ENCODE results near the gene CST6.

The CST6 gene

GRCh38 chr11:66048547-66049323 is 36.9 kb downstream of the CST6 start, which contains the start of gene GAL3ST3:
Gene GAL3ST3 (minus strand): TSS chr11:66049161. CDS start chr11:66045415, 3,746 bp downstream.
- DNase-seq, result no peak

GRCh38 chr11:66050581-66051231 is 38.9 kb downstream of the CST6 start:
- no peak for DNase-seq

- no peak for DNase-seq
Measured at GRCh38 chr11:66051371-66051765, 39.6 kb downstream of the CST6 start.

GRCh38 chr11:66051766-66052663 is 40.2 kb downstream of the CST6 start, which contains the start of gene SF3B2:
Gene SF3B2 (plus strand): TSS chr11:66052364. CDS start chr11:66052385, 21 bp downstream.
- DNase-seq, result peak; percentile 97

GRCh38 chr11:66052664-66052982 is 40.8 kb downstream of the CST6 start:
- DNase-seq, result no peak

- DNase-seq, result no peak
Measured at GRCh38 chr11:66055021-66055420, 43.2 kb downstream of the CST6 start.

GRCh38 chr11:66056501-66056900 is 44.7 kb downstream of the CST6 start:
- no peak for DNase-seq

- DNase-seq, result no peak
Measured at GRCh38 chr11:66059966-66060680, 48.3 kb downstream of the CST6 start.

- DNase-seq, result no peak
Measured at GRCh38 chr11:66061268-66061667, 49.5 kb downstream of the CST6 start.

- DNase-seq, result no peak
Measured at GRCh38 chr11:66062408-66062807, 50.6 kb downstream of the CST6 start.

All from NCI-H1417 treated with DMSO at 0.1 percent for 48 hours (cell line).